ENCODE data around the gene GLT6D1.
"Not testable (repeated sequence)": the region's sequence is repeated elsewhere in the genome, so short reads cannot be mapped to it uniquely, and the experiment has no call there.

Gene GLT6D1

GRCh38 chr9:135647884-135648283 lies 8.5 kb upstream of the GLT6D1 start:
- TF ChIP-seq CTCF (conservative IDR thresholded peaks at IDR 0.05) (no peak), ZFX (IDR thresholded peaks at IDR 0.05) (no peak)
- no peak overlapping the region for H3K27ac ChIP-seq

GRCh38 chr9:135644631-135645218 lies 5.4 kb upstream of the GLT6D1 start:
- TF ChIP-seq CTCF (conservative IDR thresholded peaks at IDR 0.05) (no peak), ZFX (IDR thresholded peaks at IDR 0.05) (no peak)
- H3K27ac ChIP-seq: no peak overlapping the region

- TF ChIP-seq ZFX (IDR thresholded peaks at IDR 0.05): no peak
- no peak for TF ChIP-seq CTCF (conservative IDR thresholded peaks at IDR 0.05)
- no peak overlapping the region for H3K27ac ChIP-seq
Observed at GRCh38 chr9:135641745-135642144, 2.4 kb upstream of the GLT6D1 start.

GRCh38 chr9:135641047-135641446 lies 1.7 kb upstream of the GLT6D1 start:
- TF ChIP-seq CTCF (conservative IDR thresholded peaks at IDR 0.05) (no peak), ZFX (IDR thresholded peaks at IDR 0.05) (no peak)
- no peak overlapping the region for H3K27ac ChIP-seq

GRCh38 chr9:135636930-135637530 lies 2.3 kb downstream of the GLT6D1 start:
- H3K27ac ChIP-seq: not testable (repeated sequence)

GRCh38 chr9:135632841-135633240 lies 6.5 kb downstream of the GLT6D1 start:
- no peak for TF ChIP-seq ZFX (IDR thresholded peaks at IDR 0.05)
- no peak for TF ChIP-seq CTCF (conservative IDR thresholded peaks at IDR 0.05)
- no peak overlapping the region for H3K27ac ChIP-seq

GRCh38 chr9:135624282-135624681 lies 15.1 kb downstream of the GLT6D1 start:
- H3K27ac ChIP-seq: no peak overlapping the region
- TF ChIP-seq ZFX (IDR thresholded peaks at IDR 0.05) (no peak), CTCF (conservative IDR thresholded peaks at IDR 0.05) (no peak)

- TF ChIP-seq ZFX (IDR thresholded peaks at IDR 0.05) (no peak), CTCF (conservative IDR thresholded peaks at IDR 0.05) (no peak)
- no peak overlapping the region for H3K27ac ChIP-seq
Observed at GRCh38 chr9:135622415-135623020, 16.8 kb downstream of the GLT6D1 start.
